Panc1 (cell line): Measurements from ENCODE around the gene PLD2. TPM values are rescaled to one million over a fixed set of nuclear protein-coding genes. Genes with fewer than 3 reads are reported as not detected.

Experiments used
- ATAC-seq: fragments of 200-7000 bp; cut with Tn5 transposase; 2 replicates; pipeline ENCODE4 v1.9.1; 2020; ENCODE audit warnings: mild to moderate bottlenecking, moderate library complexity
- BruUV-seq: library from RNA; stranded (reverse); fragments of 400-500 nt; replicated peaks from 2 replicates; lab custom pipeline; 2021; lab: Mats Ljungman, UMichigan
- CTCF ChIA-PET: fragments of 300-600 bp; sonication (Branson Sonifier 250); formaldehyde crosslinking; loops from one replicate; lab custom pipeline; 2022; ENCODE audit warnings: antibody characterized with exemption; lab: Charles Lee
- POLR2A ChIA-PET: fragments of 300-600 bp; sonication (Branson Sonifier 250); formaldehyde crosslinking; loops from one replicate; lab custom pipeline; 2022; ENCODE audit warnings: antibody characterized with exemption; lab: Charles Lee
- DNase-seq: peaks from one replicate; pipeline ENCODE4 v3.0.0-alpha.2; 2010; ENCODE audit warnings: low read depth, low spot score
- H3K27ac ChIP-seq: 2 replicates; pipeline ENCODE4 v1.5.1; 2011; ENCODE audit warnings: mild to moderate bottlenecking, low read length, inconsistent platforms
- H3K27me3 ChIP-seq: fragments of 200-500 bp; sonication (Bioruptor generic); 2 replicates; pipeline ENCODE4 v1.6.0; 2014; ENCODE audit warnings: low read length, inconsistent platforms; ENCODE audit not compliant: control insufficient read depth, insufficient read depth
- H3K36me3 ChIP-seq: fragments of 200-500 bp; sonication (Bioruptor generic); 2 replicates; pipeline ENCODE4 v1.5.1; 2014; ENCODE audit warnings: inconsistent platforms, mild to moderate bottlenecking, low read length, moderate library complexity; ENCODE audit not compliant: control insufficient read depth, insufficient read depth
- H3K4me1 ChIP-seq: 2 replicates; pipeline ENCODE4 v1.5.1; 2011; ENCODE audit warnings: inconsistent platforms, mild to moderate bottlenecking, low read length, moderate library complexity; ENCODE audit not compliant: control insufficient read depth, insufficient read depth
- H3K4me3 ChIP-seq, 2 experiments: 2 replicates each; pipeline ENCODE4 v1.5.1; 2011 to 2012; ENCODE audit warnings: low read depth in 2 of 2, low read length in 2 of 2, mild to moderate bottlenecking in 2 of 2, inconsistent platforms in 1 of 2, moderate library complexity in 1 of 2
- H3K9me3 ChIP-seq: fragments of 200-500 bp; sonication (Bioruptor generic); 2 replicates; pipeline ENCODE4 v1.5.1; 2014; ENCODE audit warnings: low read depth, mild to moderate bottlenecking, inconsistent platforms, low read length, moderate library complexity; ENCODE audit not compliant: control insufficient read depth, insufficient read depth
- POLR2AphosphoS5 ChIP-seq: IDR thresholded peaks from 2 replicates; pipeline ENCODE4 v1.6.1; 2012; ENCODE audit warnings: mild to moderate bottlenecking, low read depth, low read length, moderate library complexity
- REST ChIP-seq, 2 experiments: IDR thresholded peaks; 2 replicates each; pipeline ENCODE4 v1.6.1; 2011 to 2012; ENCODE audit warnings: low read depth in 2 of 2, control low read depth in 1 of 2, low read length in 1 of 2, mild to moderate bottlenecking in 1 of 2, moderate library complexity in 1 of 2; ENCODE audit not compliant: insufficient read depth in 1 of 2
- SIN3A ChIP-seq: IDR thresholded peaks from 2 replicates; pipeline ENCODE4 v1.6.1; 2012; ENCODE audit warnings: low read depth, mild to moderate bottlenecking, low read length, moderate library complexity, borderline replicate concordance; ENCODE audit not compliant: insufficient read depth
- TCF7L2 ChIP-seq: IDR thresholded peaks from 2 replicates; pipeline ENCODE4 v1.6.1; 2011; ENCODE audit warnings: mild to moderate bottlenecking, low read depth, low read length, inconsistent platforms
- in situ Hi-C: cut with HindIII; loops from 2 replicates; pipeline ENCODE4 v1.10.0; 2016; ENCODE audit warnings: low sequenced_read_pairs, low pct_unique_long_range_greater_than_20kb
- intact Hi-C: fragments of 100-400 bp; cut with micrococcal nuclease; formaldehyde crosslinking; loops from one replicate; pipeline ENCODE4 v1.10.0; 2022; ENCODE audit not compliant: unreplicated experiment
- total RNA-seq: library from RNA; stranded (reverse); gene quantifications from one replicate; pipeline ENCODE4 v1.2.1, GENCODE V29; 2021; ENCODE audit not compliant: unreplicated experiment
- TF ChIP-seq, protein P1 (sequence below): fragments of 450-650 bp; IDR thresholded peaks from 2 replicates; pipeline ENCODE4 v1.5.1; 2017; ENCODE audit warnings: mild to moderate bottlenecking

Gene PLD2
- total RNA-seq, 1 experiment from 2014 or later: 40.2 TPM

GRCh38 chr17:4795168-4795567, 11.8 kb upstream of the PLD2 start:
- POLR2A ChIA-PET: no interaction called here
- Histone ChIP-seq H3K27me3 (no peaks in the 10 kb centered on the region), H3K27ac (peak overlapping the region; percentile 20; the same call in 1 of the 2 replicates), H3K9me3 (no peaks in the 10 kb centered on the region), H3K36me3 (no peaks in the 10 kb centered on the region; the same call in none of the 2 replicates), H3K4me3 (peak overlapping the region in 1 of 2 experiments; percentile 100; a peak in 2 of 4 replicates), H3K4me1 (no peaks in the 10 kb centered on the region)
- in situ Hi-C loops (no loop called here), intact Hi-C loops (no loop called here)
- DNase-seq (no peak), ATAC-seq (no peak)
- TF ChIP-seq REST (IDR thresholded peaks at IDR 0.05; ENCODE audit: insufficient read depth in 1 of 2, low read depth in 2 of 2, low read length in 1 of 2): no peak
- TF ChIP-seq TCF7L2: no peak
- TF ChIP-seq SIN3A: no peak
- TF ChIP-seq, protein P1, sequence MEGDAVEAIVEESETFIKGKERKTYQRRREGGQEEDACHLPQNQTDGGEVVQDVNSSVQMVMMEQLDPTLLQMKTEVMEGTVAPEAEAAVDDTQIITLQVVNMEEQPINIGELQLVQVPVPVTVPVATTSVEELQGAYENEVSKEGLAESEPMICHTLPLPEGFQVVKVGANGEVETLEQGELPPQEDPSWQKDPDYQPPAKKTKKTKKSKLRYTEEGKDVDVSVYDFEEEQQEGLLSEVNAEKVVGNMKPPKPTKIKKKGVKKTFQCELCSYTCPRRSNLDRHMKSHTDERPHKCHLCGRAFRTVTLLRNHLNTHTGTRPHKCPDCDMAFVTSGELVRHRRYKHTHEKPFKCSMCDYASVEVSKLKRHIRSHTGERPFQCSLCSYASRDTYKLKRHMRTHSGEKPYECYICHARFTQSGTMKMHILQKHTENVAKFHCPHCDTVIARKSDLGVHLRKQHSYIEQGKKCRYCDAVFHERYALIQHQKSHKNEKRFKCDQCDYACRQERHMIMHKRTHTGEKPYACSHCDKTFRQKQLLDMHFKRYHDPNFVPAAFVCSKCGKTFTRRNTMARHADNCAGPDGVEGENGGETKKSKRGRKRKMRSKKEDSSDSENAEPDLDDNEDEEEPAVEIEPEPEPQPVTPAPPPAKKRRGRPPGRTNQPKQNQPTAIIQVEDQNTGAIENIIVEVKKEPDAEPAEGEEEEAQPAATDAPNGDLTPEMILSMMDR: no peak
- TF ChIP-seq POLR2AphosphoS5: no peak
- BruUV-seq: no TSS peak
- CTCF ChIA-PET: no interaction called here

DNA sequence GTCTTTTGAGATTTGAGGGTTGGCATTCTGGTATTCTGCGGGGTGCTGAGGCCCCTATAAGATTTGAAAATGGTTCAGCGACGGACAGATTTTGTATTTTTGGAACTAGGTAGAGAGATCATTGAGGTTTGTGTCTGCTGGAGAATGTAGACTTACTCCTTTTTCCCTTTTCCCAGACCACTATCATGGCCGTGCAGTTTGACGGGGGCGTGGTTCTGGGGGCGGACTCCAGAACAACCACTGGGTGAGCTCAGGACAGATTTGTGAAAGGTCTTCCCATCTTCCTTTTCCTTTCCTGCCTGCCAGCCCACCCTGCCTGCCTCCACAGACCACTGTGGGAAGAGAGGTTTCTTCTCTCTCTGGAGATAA, 10.4 kb upstream of the PLD2 start:
- Histone ChIP-seq H3K27ac (peak overlapping the region; percentile 94), H3K4me1 (no peaks in the 10 kb centered on the region), H3K36me3 (no peaks in the 10 kb centered on the region; the same call in none of the 2 replicates), H3K4me3 (peak overlapping the region; percentile 97 to 100), H3K27me3 (no peaks in the 10 kb centered on the region), H3K9me3 (no peaks in the 10 kb centered on the region)
- in situ Hi-C loops (no loop called here), intact Hi-C loops (no loop called here)
- ChIA-PET POLR2A (interaction anchor here (0.5 to 0.7 kb wide), 2 partner anchors 19 to 49 kb away, joined by 4 to 8 read pairs; no protein-coding TSS in a partner anchor), CTCF (interaction anchor here (0.5 to 1.3 kb wide), 2 partner anchors 9 to 84 kb away, joined by 3 to 5 read pairs; no protein-coding TSS in a partner anchor)
- TF ChIP-seq REST (IDR thresholded peaks at IDR 0.05; ENCODE audit: insufficient read depth in 1 of 2, low read depth in 2 of 2, low read length in 1 of 2) (no peak), SIN3A (no peak), POLR2AphosphoS5 (no peak), TCF7L2 (no peak)
- TF ChIP-seq, protein P1: no peak
- DNase-seq: no peak
- peak; percentile 83 for ATAC-seq
- BruUV-seq: TSS peak; percentile 97
